Right cardiac atrium (tissue), 5 donors: ENCODE data around the gene SORL1. TPM values are rescaled to one million over a fixed set of nuclear protein-coding genes. Genes with fewer than 3 reads are reported as not detected.

ENCODE experiments used
- ATAC-seq, 2 donors: fragments of 200-7000 bp; cut with Tn5 transposase; one replicate each; pipeline versions ENCODE4 v1.8.0 to v1.9.1; 2020; ENCODE audit warnings: moderate library complexity in 2 of 2, mild to moderate bottlenecking in 1 of 2
- DNase-seq, 3 donors: peaks; one replicate each; pipeline ENCODE4 v3.0.0-alpha.2; 2020
- H3K27ac ChIP-seq: one replicate; pipeline ENCODE4 v1.5.1; 2013; ENCODE audit warnings: mild to moderate bottlenecking, low read length, control low read depth, moderate library complexity
- H3K27me3 ChIP-seq: one replicate; pipeline ENCODE4 v1.6.1; 2013; ENCODE audit not compliant: control insufficient read depth, insufficient read depth
- H3K4me1 ChIP-seq: one replicate; pipeline ENCODE4 v1.6.1; 2013; ENCODE audit warnings: low read length; ENCODE audit not compliant: control insufficient read depth, insufficient read depth
- H3K4me3 ChIP-seq: one replicate; pipeline ENCODE4 v1.5.1; 2013; ENCODE audit warnings: low read length, control low read depth
- H3K9me3 ChIP-seq: one replicate; pipeline ENCODE4 v1.6.1; 2013; ENCODE audit warnings: low read length; ENCODE audit not compliant: control insufficient read depth
- WGBS: extraction: QIAGEN DNeasy Blood & Tissue Kit; methylation state at CpG from one replicate; pipeline ENCODE4 v1.1.7; 2013; 5-methylcytosine and 5-hydroxymethylcytosine counted together
- intact Hi-C, 4 donors: fragments of 100-400 bp; cut with DNase I; formaldehyde crosslinking; loops; one replicate each; pipeline versions ENCODE4 v1.11.0 to v1.14.0; 2022 to 2023
- polyA plus RNA-seq: library from polyadenylated mRNA; stranded (reverse); fragments of 200-250 nt; gene quantifications from one replicate; pipeline ENCODE4 v1.2.3, GENCODE V29; 2013
- total RNA-seq, 4 donors: library from RNA; stranded (reverse); fragmentation: NEBNext Ultra II Directional; extraction: Animal tissue kit (Norgen Biotek cat#: 25700); gene quantifications; one replicate each; pipeline ENCODE4 v1.2.1, GENCODE V29; 2021
- donor health status: healthy with polysubstance abuse.
- donor health status: DM: no; HTN: yes; CAD: no.
- donor health status: DM: no; HTN: no; CAD: no.
- donor health status: DM: no; HTN: yes; CAD: no; lungs with severe emphysema.
- donor health status: DM: yes; HTN: yes; CAD: no.

SORL1 gene
- total and polyA plus RNA-seq, 5 donors, result 0.57 to 9.2 (median 5.3) TPM

DNA sequence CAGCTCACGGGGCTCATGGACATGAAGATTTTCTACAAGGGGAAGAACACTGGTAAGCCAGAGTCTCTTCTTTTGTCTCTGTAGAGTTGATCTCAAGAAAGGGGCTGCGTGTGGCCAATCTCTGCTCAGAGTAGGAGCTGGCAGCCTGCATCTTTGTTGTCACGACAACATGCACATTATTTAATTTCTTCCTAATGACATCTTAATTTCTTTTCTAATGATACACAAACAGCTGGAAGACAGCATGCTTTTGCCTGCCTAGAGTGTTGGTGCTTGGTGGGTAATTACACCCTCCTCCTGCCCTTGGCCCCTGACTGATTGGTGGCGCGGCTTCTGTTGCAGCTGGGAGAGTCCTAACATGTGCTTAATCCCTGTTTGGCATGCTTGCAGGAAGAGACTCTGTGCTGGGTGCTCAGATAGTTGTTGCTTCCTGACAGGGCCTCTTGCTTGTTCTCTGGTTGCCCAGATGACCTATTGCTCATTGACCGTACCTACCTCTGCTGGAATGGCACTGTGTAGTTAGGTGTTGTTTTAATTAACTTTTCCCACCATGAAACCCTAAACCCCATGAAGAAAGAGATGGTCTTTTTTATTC is 107.6 kb downstream of the SORL1 start:
- DNase-seq, result no peak
- Histone ChIP-seq H3K9me3 (no peaks in the 10 kb centered on the region), H3K4me1 (no peaks in the 10 kb centered on the region), H3K4me3 (no peak overlapping the region), H3K27ac (no peak overlapping the region), H3K27me3 (no peaks in the 10 kb centered on the region)
- ATAC-seq, result no peak
- WGBS, result 94% methylated on average over 6 of the region's 6 CpGs
- intact Hi-C loops, result no loop called here

DNA sequence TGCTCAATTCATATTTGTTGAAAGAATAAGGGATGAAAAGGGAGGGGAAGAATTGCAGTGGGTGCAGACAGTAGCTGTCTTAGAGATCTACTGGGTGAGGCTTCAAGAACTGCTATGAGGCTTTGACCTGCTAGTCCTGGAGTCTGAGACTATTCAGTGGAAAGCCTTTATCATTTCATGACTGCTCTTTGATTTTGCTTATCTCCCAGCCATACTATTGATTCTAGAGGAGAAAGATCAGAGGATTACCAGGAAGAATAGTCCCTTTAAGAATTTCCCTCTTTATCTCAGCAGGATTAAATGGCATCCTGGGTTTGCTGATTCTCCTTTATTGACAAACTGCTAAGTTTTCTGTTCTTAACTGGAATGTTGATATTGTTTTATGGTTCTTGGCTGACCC is 108.1 kb downstream of the SORL1 start:
- no peaks in the 10 kb centered on the region for H3K27me3 ChIP-seq
- ATAC-seq, result no peak
- H3K27ac ChIP-seq, result no peak overlapping the region
- H3K9me3 ChIP-seq, result no peaks in the 10 kb centered on the region
- no peak overlapping the region for H3K4me3 ChIP-seq
- intact Hi-C loops, result no loop called here
- no peaks in the 10 kb centered on the region for H3K4me1 ChIP-seq
- DNase-seq, result no peak

DNA sequence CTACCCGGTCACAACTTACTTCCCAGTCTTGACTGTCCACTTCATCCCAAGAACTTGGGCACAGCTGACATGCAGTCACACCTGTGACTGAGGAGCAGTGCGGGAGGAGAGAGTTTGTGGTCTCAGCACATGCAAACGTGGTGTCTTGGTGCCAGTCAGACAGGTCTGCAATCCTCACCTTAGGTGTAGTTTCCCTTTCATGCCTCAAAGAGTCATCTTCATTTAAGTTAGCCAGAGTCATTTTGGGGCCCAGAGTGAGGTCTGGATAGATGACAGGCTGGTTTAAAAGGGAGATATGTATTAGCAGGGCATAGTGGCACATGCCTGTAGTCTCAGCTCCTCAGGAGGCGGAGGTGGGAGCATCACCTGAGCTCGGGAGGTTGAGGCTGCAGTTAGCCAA is 109.1 kb downstream of the SORL1 start:
- DNase-seq, result no peak

DNA sequence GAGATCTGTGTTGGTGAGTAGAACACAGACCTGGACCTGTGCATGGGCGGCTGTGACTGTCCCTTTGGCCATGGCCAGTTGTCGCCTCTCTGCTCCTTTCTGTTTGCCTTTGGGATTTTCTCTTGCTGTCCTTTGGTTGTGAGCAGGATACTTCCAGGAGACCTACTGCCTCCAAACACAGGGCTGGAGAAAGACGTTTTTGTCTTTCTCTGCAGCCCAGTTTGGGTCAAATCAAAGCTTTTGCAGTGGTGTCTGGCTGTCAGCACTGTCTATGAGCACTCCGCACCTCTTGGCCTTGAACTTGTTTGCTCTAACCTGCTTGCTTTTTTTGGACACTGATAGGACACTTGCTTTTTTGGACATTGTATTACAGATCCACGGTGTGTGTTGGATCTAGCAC is 109.6 kb downstream of the SORL1 start:
- no peaks in the 10 kb centered on the region for H3K27me3 ChIP-seq
- intact Hi-C loops, result no loop called here
- 63% methylated on average over 5 of the region's 5 CpGs for WGBS
- ATAC-seq (no peak), DNase-seq (no peak)
- H3K27ac ChIP-seq, result no peak overlapping the region
- H3K4me1 ChIP-seq, result no peaks in the 10 kb centered on the region
- H3K9me3 ChIP-seq, result no peaks in the 10 kb centered on the region
- H3K4me3 ChIP-seq, result no peak overlapping the region

More for the DNA sequence above, 109.1 kb downstream of the SORL1 start:
- intact Hi-C loops, result no loop called here
- no peak for ATAC-seq
- no peaks in the 10 kb centered on the region for H3K4me1 ChIP-seq
- 84% methylated on average over 5 of the region's 5 CpGs for WGBS
- H3K9me3 ChIP-seq, result no peaks in the 10 kb centered on the region
- H3K4me3 ChIP-seq, result no peak overlapping the region
- no peak overlapping the region for H3K27ac ChIP-seq
- H3K27me3 ChIP-seq, result no peaks in the 10 kb centered on the region

DNA sequence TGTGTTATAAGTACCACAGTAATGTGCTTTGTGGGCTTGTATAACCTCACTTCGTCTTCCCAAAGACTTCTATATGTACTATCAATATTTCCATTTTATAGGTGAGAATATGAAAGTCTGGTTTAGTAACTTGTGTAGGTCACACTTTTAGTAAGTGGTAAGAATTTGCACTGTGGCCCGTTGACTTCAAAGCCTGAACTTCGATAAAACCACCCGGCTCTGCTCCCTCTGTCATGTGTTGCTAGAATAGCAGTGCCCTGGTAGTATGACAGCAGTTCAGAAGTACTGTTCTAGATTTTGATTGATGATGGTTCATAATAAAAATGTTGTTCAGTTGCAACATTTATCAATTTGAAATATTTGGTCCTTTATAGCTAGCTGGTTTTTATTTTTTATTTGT is 110.9 kb downstream of the SORL1 start:
- DNase-seq, result no peak
- ATAC-seq, result no peak
- H3K4me1 ChIP-seq, result no peaks in the 10 kb centered on the region
- H3K9me3 ChIP-seq, result no peaks in the 10 kb centered on the region
- H3K27ac ChIP-seq, result no peak overlapping the region
- H3K27me3 ChIP-seq, result no peaks in the 10 kb centered on the region
- no peak overlapping the region for H3K4me3 ChIP-seq
- 85% methylated on average over 4 of the region's 4 CpGs for WGBS
- intact Hi-C loops, result no loop called here

DNA sequence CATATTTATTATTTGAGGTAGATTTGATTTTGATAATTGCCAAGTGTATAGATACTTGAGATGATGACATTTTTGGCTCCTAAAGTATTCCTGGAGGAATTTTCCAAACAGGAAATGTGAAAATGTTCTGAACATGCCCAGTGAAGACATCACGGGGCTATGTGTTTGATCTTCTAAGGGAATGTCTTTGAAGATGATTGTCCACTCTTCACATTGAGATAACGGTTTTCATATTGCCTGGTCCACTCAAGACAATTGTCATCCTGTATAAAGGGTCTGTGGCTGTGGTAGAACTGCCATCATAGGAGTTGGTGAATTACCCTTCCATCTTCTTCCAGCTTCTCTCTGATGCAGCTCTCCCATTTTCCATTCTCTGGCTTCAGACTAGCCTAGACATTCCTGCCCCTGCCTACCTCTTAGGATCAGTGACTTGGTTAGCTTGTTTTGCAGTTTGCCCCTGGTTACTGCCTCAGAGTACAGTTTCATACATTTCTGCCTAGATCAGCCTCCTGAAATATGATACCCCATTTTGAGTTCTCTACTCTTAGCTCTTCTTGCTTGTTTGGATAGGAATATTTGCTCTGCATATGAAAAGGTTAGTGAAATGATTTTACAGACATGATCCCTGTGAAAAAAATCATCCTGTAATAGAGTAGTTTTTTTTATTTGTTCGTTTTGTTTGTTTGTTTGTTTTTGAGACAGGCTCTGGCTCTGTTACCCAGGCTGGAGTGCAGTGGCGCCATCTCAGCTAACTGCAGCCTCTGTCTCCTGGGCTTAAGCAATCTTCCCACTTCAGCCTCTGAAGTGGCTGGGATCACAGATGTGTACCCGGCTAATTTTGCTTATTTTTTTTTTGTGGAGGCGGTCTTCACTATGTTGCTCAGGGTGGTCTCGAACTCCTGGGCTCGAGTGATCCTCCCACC is 112.0 kb downstream of the SORL1 start:
- WGBS, result 82% methylated on average over 8 of the region's 8 CpGs
- Histone ChIP-seq H3K9me3 (no peaks in the 10 kb centered on the region), H3K27me3 (no peaks in the 10 kb centered on the region), H3K4me1 (no peaks in the 10 kb centered on the region), H3K4me3 (no peak overlapping the region), H3K27ac (no peak overlapping the region)
- intact Hi-C loops, result no loop called here
- ATAC-seq (no peak), DNase-seq (no peak)

DNA sequence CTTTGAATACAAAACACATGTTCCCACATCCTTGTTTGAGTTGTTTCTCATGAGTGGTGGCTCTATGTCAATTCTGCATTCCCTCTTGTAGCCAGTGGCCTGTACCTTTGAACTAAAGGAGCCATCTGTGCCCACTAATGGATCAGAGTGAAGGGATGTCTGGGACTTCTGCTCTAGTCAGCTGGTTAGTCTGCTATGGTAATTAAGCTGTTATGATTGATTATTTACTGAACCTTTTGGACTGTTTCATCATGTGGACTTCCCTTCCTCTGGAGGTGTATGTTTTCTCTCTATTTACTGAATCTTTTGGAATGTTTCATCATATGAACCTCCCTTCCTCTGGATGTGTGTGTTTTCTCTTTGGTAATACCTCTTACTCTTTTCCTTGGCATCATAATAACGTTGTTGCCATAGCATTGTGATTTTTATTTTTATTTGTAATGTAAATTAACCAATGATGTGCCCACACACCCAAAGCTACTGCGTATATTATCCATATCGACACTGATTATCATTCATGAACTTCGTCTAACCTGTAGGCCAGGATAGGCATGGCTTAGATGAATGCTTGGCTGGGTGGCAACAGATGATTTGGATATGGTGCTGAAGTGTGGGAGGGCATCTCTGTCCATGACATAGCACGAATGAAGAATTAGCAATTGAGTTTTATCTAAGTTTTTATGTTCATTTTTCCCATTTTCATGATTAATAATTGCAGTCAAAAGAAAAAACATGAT is 113.0 kb downstream of the SORL1 start:
- no peaks in the 10 kb centered on the region for H3K4me1 ChIP-seq
- no peaks in the 10 kb centered on the region for H3K9me3 ChIP-seq

DNA sequence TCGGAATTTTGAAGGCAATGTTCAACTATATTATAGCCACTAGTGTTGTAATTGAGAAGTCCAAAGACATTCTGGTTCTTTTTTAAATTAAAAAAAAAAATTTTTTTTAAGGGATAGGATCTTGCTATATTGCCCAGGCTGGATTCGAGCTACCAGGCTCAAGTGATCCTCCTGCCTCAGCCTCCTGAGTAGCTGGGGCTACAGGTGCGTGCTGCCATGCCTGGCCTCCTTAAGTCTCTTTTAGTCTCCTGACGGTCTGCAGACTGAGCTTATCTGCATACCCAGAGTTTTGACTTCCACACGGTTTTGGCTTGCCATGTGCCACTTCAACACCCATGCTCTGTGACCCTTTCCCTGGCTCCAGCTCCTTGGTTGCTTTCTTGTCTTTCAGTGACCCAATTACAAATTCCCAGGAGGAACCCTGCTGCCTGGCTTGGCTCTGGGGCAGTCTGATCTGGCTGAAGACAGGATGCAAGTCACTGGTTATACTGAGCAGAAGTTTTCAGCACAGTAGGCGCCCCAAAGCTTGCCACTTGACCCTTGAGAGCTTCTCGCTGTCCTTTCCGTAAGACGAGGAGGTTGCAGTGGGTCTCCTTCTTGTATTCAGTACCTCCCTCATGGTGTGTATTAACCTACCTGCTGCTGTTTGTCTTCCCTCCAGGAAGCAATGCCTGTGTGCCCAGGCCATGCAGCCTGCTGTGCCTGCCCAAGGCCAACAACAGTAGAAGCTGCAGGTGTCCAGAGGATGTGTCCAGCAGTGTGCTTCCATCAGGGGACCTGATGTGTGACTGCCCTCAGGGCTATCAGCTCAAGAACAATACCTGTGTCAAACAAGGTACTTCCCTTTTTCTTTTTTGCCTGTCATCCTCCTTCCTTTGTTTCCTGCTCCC is 114.4 kb downstream of the SORL1 start:
- WGBS, result 74% methylated on average over 9 of the region's 9 CpGs
- H3K9me3 ChIP-seq, result no peaks in the 10 kb centered on the region
- ATAC-seq (peak; percentile 56 to 66), DNase-seq (peak; percentile 31 to 75 (median 73))
- no peak overlapping the region for H3K27ac ChIP-seq
- H3K4me1 ChIP-seq, result no peaks in the 10 kb centered on the region
- intact Hi-C loops, result no loop called here
- no peak overlapping the region for H3K4me3 ChIP-seq
- no peaks in the 10 kb centered on the region for H3K27me3 ChIP-seq

More for the DNA sequence above, 113.0 kb downstream of the SORL1 start:
- no peak for ATAC-seq
- Histone ChIP-seq H3K27me3 (no peaks in the 10 kb centered on the region), H3K4me3 (no peak overlapping the region), H3K27ac (no peak overlapping the region)
- whole genome bisulfite sequencing, result 86% methylated on average over 5 of the region's 5 CpGs
- no peak for DNase-seq
- intact Hi-C loops, result no loop called here

DNA sequence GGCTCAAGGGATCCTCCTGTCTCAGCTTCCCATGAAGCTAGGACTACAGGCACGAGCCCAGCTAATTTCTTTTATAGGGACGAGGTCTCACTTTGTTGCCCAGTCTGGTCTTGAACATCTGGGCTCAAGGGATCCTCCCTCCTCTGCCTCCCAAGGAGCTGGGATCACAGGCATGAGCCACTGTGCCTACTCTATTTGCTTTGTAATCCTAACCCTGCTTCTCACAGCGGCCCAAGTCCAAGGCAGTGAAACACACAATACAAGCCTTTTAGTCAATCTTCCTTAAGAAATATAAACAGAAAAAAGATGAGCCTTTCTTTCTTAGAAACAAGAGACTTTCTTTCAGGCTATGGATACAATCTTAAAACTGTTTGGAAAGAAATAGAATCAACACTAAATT is 115.9 kb downstream of the SORL1 start:
- WGBS, result 78% methylated on average over 3 of the region's 3 CpGs
- ATAC-seq (no peak), DNase-seq (no peak)
- Histone ChIP-seq H3K27ac (no peak overlapping the region), H3K27me3 (no peaks in the 10 kb centered on the region), H3K9me3 (no peaks in the 10 kb centered on the region), H3K4me1 (no peaks in the 10 kb centered on the region), H3K4me3 (no peak overlapping the region)
- intact Hi-C loops, result no loop called here
